Hematopoietic multipotent progenitor cell treated with erythropoietin and hydrocortisone succinate and interleukin-3 and kit ligand, for 8 days (in vitro differentiated cells): ENCODE data around the gene ASAP3.
A peak's percentile ranks its signal among the peaks of the same experiment; 100 is the strongest.

Experiments used
- DNase-seq: peaks from one replicate; pipeline ENCODE4 v3.0.0-alpha.2; 2015

The ASAP3 gene

DNA sequence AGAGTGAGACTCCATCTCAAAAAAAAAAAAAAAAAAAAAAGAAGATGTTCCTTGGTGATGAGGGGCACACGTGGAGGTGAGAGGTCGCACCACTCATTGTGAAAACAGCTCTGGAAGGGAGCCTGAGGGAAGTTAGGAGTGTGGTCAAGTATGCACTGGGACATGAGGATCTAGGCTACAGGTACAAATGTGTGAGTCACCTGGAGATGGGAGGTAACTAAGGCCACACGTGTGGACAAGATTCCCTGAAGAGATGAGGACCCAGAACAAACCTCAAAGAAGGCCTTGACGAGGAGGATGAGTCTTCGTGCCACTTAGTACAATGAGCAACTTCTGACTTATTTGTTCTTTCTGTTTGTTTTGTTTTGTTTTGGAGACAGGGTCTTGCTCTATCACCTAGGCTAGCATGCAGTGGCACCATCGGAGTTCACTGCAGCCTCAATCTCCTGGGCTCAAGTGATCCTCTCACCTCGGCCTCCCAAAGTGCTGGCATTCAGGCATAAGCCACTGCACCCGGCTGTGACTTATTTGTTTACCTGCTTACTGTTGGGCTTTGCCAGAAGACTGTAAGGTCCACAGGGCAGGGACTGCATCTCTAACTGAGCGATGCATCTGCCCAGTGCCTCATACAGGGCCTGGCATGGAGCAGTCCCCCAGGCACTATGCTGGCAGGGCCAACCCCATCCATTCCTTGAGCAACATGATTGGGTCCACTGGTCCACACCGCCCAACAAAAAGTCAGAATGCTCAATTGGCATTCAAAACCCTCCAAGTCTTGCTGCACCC, 6.4 kb downstream of the ASAP3 start:
- no peak for DNase-seq

GRCh38 chr1:23475641-23476040, 8.3 kb downstream of the ASAP3 start:
- DNase-seq, result no peak

DNA sequence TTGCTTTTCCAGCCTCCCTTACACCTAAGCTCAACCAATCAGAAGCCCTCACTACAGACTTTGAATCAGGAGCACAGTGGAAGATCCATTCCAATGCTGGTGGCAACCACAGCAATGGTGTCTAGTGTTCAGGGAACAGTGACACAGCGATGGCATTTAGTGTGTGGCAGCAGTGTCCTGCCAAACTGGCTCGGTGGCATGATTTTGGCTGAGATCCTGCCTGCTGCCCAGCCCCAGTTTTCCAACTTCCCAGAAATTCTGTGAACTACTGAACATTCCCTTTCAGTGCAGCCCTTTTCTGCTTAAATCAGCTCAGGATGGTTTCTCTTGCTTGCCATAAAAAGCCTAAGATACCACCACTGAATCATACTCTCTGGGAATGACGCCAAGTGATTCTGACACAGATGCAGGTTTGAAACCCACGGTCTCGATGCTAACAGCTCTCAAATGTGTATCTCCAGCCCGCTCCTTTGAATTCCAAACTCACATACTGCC, 8.8 kb downstream of the ASAP3 start:
- no peak for DNase-seq

DNA sequence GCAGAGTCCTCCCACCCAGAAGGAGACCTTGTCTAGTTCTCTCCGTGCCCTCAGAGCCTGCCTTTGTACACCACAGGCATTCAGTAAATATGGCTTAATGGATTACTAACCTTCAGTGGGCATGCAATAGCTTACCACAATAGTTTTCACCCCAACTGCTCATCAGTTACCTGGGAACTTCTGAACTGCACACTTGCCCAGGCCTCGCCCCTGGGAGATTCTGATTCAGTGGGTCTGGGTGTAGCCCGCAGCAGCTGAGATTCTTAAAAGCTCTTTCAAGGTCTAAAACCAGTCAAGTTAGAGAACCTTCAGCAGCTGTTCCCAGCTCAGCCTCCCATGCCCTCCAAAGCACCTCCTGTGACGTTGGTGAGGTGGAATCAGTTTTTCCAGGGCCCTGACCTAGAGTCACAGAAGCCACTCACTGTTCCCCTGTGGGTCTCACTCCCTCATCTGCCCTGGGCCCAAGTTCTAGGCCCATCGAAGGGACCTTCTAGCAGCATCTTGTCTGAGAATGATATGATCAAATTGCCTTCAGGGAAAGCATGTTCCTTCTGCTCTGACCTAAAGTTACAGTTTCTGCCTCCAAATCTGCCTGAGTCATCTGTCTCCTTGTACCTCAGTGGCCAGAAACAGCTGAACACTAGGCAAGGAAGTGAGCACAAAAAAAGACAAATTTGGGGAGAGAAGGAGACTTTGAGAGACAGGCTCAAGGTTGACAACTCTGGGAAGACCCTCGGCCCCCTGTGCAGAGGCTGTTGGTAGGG, 10.8 kb downstream of the ASAP3 start:
- DNase-seq, result no peak

DNA sequence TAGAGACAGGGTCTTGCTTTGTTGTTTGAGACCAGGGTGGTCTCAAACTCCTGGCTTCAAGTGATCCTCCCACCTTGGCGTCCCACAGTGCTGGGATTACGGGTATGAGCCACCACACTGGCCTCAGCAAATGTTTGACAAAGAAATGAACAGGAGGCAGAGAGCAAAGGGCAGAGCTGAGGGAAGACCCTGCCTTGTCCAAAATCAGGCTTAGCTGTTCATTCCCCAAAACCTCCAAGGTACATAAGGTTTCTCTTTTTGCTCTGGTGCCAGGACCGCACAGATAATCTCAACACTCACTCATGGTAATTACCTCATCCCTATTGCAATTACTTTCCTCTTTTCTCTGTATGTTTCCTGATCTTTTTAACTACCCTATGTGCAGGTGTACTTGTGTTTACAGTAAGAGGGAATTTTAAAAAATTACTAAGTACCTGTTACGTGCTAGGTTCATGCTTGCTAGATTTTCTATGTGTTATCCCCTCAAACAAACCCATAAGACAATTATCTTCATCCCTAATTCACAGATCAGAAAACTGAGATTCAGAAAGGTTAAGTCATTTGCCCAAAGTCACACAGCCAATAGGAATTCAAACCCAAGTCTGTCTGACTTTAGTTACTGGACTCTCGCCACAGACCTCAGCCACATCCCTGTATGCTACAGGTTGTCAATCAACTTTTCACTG, 11.5 kb downstream of the ASAP3 start:
- DNase-seq, result no peak

- no peak for DNase-seq
Observed at GRCh38 chr1:23471473-23472075, 12.4 kb downstream of the ASAP3 start.

DNA sequence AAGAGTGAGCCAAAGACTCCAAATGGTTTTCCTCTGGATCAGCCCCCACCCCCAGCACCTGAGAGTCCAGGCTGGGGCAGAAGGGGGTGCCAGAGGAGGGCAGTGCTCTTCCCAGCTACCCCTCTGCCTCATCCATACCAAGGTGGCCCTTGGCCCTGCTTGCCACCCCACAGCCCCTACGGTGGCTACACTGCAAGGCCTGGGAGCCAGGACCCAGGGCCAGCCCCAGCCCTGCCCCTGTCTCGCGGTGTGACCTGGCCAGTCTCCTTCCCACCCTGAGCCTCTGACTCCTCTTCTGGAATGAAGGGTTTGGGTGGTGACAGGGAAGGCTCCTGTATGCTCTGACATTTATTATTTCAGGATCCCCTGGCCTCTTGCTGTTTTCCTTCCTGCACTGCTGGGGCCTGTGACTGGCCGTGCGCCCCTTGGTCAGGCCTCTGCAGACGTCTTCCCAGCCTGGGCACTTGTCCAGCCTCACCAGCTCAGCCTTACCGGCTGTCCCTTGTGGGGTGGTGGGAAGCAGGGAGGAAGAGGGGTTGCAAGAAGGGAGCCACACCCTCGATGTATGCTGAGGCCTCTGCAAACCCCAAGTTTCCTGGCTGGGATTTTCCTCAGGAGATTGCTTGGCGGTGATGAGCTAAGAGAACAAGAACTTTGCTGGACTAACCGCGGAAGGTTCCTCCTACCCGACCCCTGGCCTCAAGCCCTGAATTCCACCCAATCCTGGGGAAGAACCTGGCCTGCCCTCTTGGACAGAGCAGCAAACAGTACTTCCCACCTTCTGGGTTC, 13.5 kb downstream of the ASAP3 start:
- DNase-seq, result no peak

GRCh38 chr1:23469372-23469982, 14.5 kb downstream of the ASAP3 start:
- DNase-seq, result no peak

DNA sequence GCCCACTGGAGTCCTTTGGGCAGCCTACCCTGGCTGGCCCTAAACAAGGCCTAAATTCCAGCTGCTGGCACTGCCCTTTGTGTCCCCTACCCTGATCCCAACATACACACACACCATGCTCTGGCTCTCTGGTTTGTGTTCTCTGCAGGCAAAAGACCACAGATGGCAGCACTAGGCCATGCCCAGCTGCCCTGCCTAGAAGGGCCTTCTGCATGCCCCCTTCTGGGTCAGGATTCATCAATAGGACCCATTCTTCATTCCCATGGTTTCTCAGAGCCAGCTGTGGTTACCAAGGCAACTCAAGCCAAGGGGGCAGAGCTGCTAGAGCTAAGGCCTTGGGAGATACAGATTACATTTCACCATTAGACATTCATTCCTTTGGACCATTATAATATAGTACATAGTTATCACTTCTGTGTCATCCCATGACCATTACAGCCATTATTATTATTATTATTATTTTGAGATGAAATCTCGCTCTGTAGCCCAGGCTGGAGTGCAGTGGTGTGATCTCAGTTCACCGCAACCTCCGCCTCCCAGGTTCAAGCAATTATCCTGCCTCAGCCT, 17.5 kb downstream of the ASAP3 start:
- no peak for DNase-seq

GRCh38 chr1:23463286-23463685, 20.7 kb downstream of the ASAP3 start:
- DNase-seq, result no peak

DNA sequence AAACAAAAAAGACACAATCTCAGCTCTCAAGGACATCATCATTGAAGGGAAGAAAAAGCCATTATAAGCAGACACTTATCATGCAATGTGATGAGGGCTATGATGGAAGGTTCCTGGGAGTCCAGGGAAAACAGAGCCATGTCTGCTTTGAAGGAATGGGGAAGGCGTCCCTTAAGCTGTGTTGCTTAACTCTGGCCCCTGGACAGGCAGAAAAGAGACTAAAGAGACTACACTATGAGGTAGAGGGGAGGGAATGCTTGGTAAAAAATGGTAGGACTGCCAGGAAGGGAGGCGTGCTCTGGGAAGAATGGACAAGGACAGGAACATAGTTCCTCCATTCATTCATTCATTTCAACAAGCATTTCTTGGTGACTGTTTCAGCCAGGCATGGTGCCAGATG, 21.2 kb downstream of the ASAP3 start:
- no peak for DNase-seq

DNA sequence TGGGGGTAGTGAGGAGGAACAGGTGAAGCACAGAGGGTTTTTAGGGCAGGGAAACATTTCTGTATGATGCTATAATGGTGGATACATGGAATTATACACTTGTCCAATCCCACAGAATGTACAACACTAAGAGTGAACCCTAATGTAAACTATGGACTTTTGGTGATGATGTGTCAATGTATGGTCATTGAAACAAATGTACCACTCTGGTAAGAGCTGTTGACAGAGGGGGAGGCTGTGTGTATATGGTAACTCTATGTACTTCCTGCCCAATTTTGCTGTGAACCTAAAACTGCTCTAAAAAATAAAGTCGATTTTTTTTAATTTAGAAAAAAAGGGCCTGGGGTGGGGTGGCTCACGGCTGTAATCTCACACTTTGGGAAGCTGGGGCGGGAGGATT, 22.9 kb downstream of the ASAP3 start:
- no peak for DNase-seq

- no peak for DNase-seq
Observed at GRCh38 chr1:23460519-23460918, 23.5 kb downstream of the ASAP3 start.

DNA sequence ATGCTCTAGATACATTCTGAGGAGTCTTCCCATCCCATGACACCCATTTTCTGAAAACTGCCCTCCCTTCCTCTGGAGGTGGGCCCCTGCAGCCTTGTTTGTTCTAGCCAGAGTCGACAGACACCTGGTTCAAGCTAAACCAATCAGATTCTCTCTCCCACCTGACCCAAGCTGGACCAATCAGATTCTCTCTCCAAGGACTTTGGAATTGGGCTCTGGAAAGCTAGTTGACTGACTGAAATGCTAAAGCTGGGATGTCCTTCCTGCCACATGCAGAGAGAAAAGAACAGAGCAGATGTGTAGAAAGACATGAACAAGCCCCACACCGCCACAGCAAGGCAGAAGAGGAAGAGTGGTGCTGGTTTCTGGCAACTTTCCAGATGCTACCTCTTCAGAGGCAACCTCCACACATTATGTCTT, 24.6 kb downstream of the ASAP3 start:
- no peak for DNase-seq

- DNase-seq, result no peak
Observed at GRCh38 chr1:23456226-23456625, 27.8 kb downstream of the ASAP3 start.

GRCh38 chr1:23453455-23454000, 30.5 kb downstream of the ASAP3 start:
- no peak for DNase-seq

DNA sequence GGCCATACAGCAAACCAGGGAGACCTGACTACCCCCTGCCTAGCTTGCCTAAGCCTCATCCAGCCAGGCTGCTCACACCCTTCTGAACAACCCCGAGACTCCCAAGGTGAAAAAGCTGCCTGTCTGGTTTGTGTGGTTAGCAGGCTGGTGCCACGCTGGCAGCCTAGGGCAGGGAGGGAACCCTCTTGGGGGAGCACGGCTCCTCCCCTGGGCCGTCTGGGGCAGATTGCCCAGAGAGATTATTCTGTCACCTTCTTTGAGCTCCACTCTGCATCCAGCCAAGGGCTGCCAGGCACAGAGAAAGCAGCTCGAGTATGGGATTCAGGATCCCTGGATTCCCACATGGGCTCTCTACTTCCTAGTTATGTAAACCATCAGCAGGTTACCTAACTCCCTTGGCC, 32.0 kb downstream of the ASAP3 start:
- DNase-seq, result peak; percentile 86

DNA sequence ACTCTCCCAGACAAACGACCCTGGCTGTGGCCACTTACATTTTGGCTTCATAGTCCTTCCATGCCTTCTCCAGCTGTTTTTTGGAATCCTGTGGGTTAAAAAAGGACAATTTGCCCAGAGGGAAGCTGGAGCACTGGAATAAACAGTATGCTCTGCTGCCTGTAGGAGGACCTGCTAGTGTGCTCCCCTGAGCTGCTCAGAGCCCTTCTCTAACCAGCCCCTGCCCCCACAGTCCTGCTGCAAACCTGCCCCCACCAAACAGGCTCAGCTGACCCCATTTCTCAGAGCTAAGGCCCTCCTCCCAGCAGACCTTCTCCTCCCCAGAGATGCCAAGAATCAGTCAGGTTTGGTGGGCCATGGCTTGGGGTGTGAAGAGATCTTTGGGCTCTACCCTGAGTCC, 32.5 kb downstream of the ASAP3 start:
- DNase-seq, result no peak

DNA sequence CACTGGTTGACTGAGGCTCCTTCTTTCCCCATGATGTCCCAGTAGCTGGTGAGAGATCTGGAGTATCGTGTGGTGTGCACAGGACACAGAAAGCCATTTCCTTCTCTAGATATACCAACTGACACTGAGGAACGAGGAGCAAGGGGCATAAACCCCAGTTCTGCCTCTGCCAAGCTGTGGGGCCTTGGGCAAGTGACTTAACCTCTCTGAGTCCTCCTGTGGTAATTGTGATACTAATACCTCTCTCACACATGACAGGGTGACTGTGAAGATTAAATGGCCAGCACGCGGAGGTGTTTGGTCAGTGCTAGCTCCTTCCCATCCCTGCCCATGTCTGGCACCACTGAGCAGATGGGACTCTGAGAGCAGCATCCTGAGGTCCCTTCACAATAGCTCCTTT, 33.1 kb downstream of the ASAP3 start:
- no peak for DNase-seq

GRCh38 chr1:23449958-23450357, 34.0 kb downstream of the ASAP3 start:
- no peak for DNase-seq

GRCh38 chr1:23449306-23449705, 34.7 kb downstream of the ASAP3 start:
- DNase-seq, result no peak
